CD14-positive monocyte (primary cell): ENCODE measurements around the gene PTPRD. TPM values are rescaled to one million over a fixed set of nuclear protein-coding genes. Genes with fewer than 3 reads are reported as not detected.

Experiments used
- DNase-seq, 3 donors: peaks; one replicate each; pipeline ENCODE4 v3.0.0-alpha.2; 2011 to 2022
- H2AFZ ChIP-seq: 2 replicates; pipeline ENCODE4 v1.6.0; 2012; ENCODE audit warnings: mild to moderate bottlenecking, low read depth, low read length, inconsistent platforms; ENCODE audit not compliant: insufficient read depth, poor library complexity, severe bottlenecking
- H3K27ac ChIP-seq, 2 donors: 1 replicate in 1 of 2; 2 replicates in 1 of 2; pipeline ENCODE4 v1.5.1; 2012 to 2013; ENCODE audit warnings: low read length in 2 of 2, control low read depth in 1 of 2, inconsistent platforms in 1 of 2, low read depth in 1 of 2, mild to moderate bottlenecking in 1 of 2
- H3K27me3 ChIP-seq, 2 donors: one replicate each; pipeline versions ENCODE4 v1.6.0 to v1.6.1; 2011 to 2013; ENCODE audit warnings: low read length in 2 of 2; ENCODE audit not compliant: control insufficient read depth in 2 of 2, insufficient read depth in 2 of 2
- H3K36me3 ChIP-seq, 2 donors: replicated peaks in 1 of 2; 1 replicate in 1 of 2; 2 replicates in 1 of 2; pipeline versions ENCODE4 v1.5.1 to v1.6.1; 2012 to 2013; ENCODE audit warnings: low read length in 2 of 2, control low read depth in 1 of 2, inconsistent platforms in 1 of 2, mild to moderate bottlenecking in 1 of 2; ENCODE audit not compliant: insufficient read depth in 2 of 2, control insufficient read depth in 1 of 2
- H3K4me1 ChIP-seq, 2 donors: 1 replicate in 1 of 2; 2 replicates in 1 of 2; pipeline versions ENCODE4 v1.5.1 to v1.6.1; 2012 to 2013; ENCODE audit warnings: low read length in 2 of 2, control low read depth in 1 of 2, inconsistent platforms in 1 of 2, mild to moderate bottlenecking in 1 of 2, moderate library complexity in 1 of 2; ENCODE audit not compliant: insufficient read depth in 2 of 2, control insufficient read depth in 1 of 2
- H3K4me2 ChIP-seq: replicated peaks from 2 replicates; pipeline ENCODE3; 2012; ENCODE audit warnings: low read length, moderate library complexity, mild to moderate bottlenecking; ENCODE audit not compliant: poor library complexity, severe bottlenecking; ENCODE audit errors: extremely low read depth
- H3K4me3 ChIP-seq, 3 experiments: fragments of 200-600 bp in 1 of 3; sonication (generic) in 1 of 3; replicated peaks in 1 of 3; 1 replicate in 2 of 3; 2 replicates in 1 of 3; pipeline ENCODE4 v1.5.1; 2011 to 2013; ENCODE audit warnings: low read length in 3 of 3, mild to moderate bottlenecking in 3 of 3, control low read depth in 2 of 3, low read depth in 2 of 3, inconsistent platforms in 1 of 3, moderate library complexity in 1 of 3
- H3K79me2 ChIP-seq: 2 replicates; pipeline ENCODE4 v1.6.0; 2012; ENCODE audit warnings: mild to moderate bottlenecking, control low read depth, inconsistent platforms, low read length, moderate library complexity; ENCODE audit not compliant: insufficient read depth
- H3K9ac ChIP-seq: 2 replicates; pipeline ENCODE4 v1.6.0; 2017; ENCODE audit warnings: low read length, mild to moderate bottlenecking; ENCODE audit not compliant: insufficient read depth, poor library complexity, severe bottlenecking
- H3K9me3 ChIP-seq, 2 donors: replicated peaks in 1 of 2; 1 replicate in 1 of 2; 2 replicates in 1 of 2; pipeline versions ENCODE4 v1.5.1 to v1.6.1; 2012 to 2013; ENCODE audit warnings: low read length in 2 of 2, control low read depth in 1 of 2; ENCODE audit not compliant: control insufficient read depth in 1 of 2, insufficient read depth in 1 of 2
- H4K20me1 ChIP-seq: 2 replicates; pipeline ENCODE4 v1.6.0; 2012; ENCODE audit warnings: mild to moderate bottlenecking, low read length, control low read depth, moderate library complexity; ENCODE audit not compliant: insufficient read depth
- H3K27ac Mint-ChIP-seq, 7 donors: one replicate each; pipeline ENCODE4 v1.8.0; 2020; ENCODE audit warnings: mild to moderate bottlenecking in 7 of 7, mixed read lengths in 7 of 7, moderate library complexity in 6 of 7, inconsistent platforms in 2 of 7
- H3K27me3 Mint-ChIP-seq, 3 donors: one replicate each; pipeline ENCODE4 v1.8.0; 2021 to 2022; ENCODE audit warnings: low read depth in 3 of 3, mild to moderate bottlenecking in 3 of 3, mixed read lengths in 3 of 3, moderate library complexity in 3 of 3, inconsistent platforms in 1 of 3
- H3K36me3 Mint-ChIP-seq, 2 donors: one replicate each; pipeline ENCODE4 v1.8.0; 2020; ENCODE audit warnings: mixed read lengths in 2 of 2, inconsistent platforms in 1 of 2, mild to moderate bottlenecking in 1 of 2
- H3K4me1 Mint-ChIP-seq: one replicate; pipeline ENCODE4 v1.8.0; 2020; ENCODE audit warnings: mild to moderate bottlenecking, mixed read lengths
- H3K4me3 Mint-ChIP-seq, 2 donors: one replicate each; pipeline ENCODE4 v1.8.0; 2020; ENCODE audit warnings: mild to moderate bottlenecking in 2 of 2, mixed read lengths in 2 of 2, moderate library complexity in 1 of 2
- H3K9me3 Mint-ChIP-seq, 7 donors: one replicate each; pipeline ENCODE4 v1.8.0; 2020 to 2022; ENCODE audit warnings: mixed read lengths in 7 of 7, mild to moderate bottlenecking in 6 of 7, moderate library complexity in 6 of 7, inconsistent platforms in 2 of 7
- CTCF ChIP-seq: fragments of 200-600 bp; IDR thresholded peaks from one replicate; pipeline ENCODE4 v1.8.0; 2022; ENCODE audit warnings: antibody characterized with exemption, mild to moderate bottlenecking
- WGBS: methylation state at CpG from one replicate; pipeline ENCODE4 v1.1.5; 2013; ENCODE audit warnings: missing lambda C conversion rate; ENCODE audit not compliant: insufficient coverage; 5-methylcytosine and 5-hydroxymethylcytosine counted together
- intact Hi-C, 2 donors: fragments of 100-400 bp; cut with micrococcal nuclease; formaldehyde crosslinking; loops; one replicate each; pipeline versions ENCODE4 v1.15.0 to v1.15.1; 2023
- polyA plus RNA-seq, 3 donors: library from polyadenylated mRNA; depleted of rRNA in 1 of 3; unstranded in 2 of 3; stranded (reverse) in 1 of 3; fragments of 300-500 nt in 2 of 3; fragments of >200 nt in 1 of 3; fragmentation: Illumina TruSeq in 2 of 3; gene quantifications; 1 replicate in 2 of 3; 2 replicates in 1 of 3; pipeline ENCODE4 v1.2.3, GENCODE V29; 2012 to 2021

Gene PTPRD
- polyA plus RNA-seq, 3 donors = not detected

DNA sequence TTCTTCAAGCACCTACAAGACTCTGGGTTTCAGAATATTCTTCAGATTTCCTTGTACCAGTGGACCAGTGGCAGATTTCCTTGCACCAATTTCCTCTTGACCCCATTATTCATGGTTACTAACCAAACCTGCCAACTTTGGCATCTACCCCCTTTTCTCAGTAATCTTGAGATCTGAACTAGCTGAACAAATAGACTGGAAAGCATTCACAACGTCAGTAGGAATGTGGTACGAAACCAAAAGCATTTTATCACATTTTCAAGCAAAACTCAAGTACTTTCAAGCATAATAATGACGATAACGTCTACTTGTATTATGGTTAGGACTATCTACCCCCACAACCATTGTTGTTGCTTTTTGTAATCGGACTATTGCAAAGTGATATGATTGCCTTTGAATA is 1217.3 kb downstream of the PTPRD start:
- WGBS = 80% methylated on average over 2 of the region's 5 CpGs
- DNase-seq = no peak
- Mint-ChIP-seq H3K27me3 (no peaks in the 10 kb centered on the region), H3K27ac (no peak overlapping the region), H3K4me1 (no peaks in the 10 kb centered on the region), H3K4me3 (no peak overlapping the region), H3K36me3 (no peaks in the 10 kb centered on the region), H3K9me3 (peaks cover 0 to 3% (median 0%) of the 10 kb centered on the region in 7 donors)
- Histone ChIP-seq H3K4me1 (no peaks in the 10 kb centered on the region), H3K27me3 (no peaks in the 10 kb centered on the region), H3K9me3 (no peaks in the 10 kb centered on the region), H2AFZ (no peak overlapping the region), H3K9ac (no peak overlapping the region), H3K79me2 (no peaks in the 10 kb centered on the region), H4K20me1 (no peaks in the 10 kb centered on the region), H3K4me2 (no peak overlapping the region), H3K36me3 (no peaks in the 10 kb centered on the region), H3K4me3 (no peak overlapping the region), H3K27ac (no peak overlapping the region)
- intact Hi-C loops = no loop called here
- TF ChIP-seq CTCF = no peak

- Mint-ChIP-seq H3K4me3 (no peak overlapping the region), H3K27me3 (no peaks in the 10 kb centered on the region), H3K36me3 (no peaks in the 10 kb centered on the region), H3K4me1 (no peaks in the 10 kb centered on the region), H3K27ac (no peak overlapping the region), H3K9me3 (peaks cover 0 to 3% (median 0%) of the 10 kb centered on the region in 7 donors)
- H3K4me3 ChIP-seq = no peak overlapping the region
- no peak for TF ChIP-seq CTCF
- H3K4me2 ChIP-seq = no peak overlapping the region
- no peaks in the 10 kb centered on the region for H3K4me1 ChIP-seq
- no peak overlapping the region for H3K27ac ChIP-seq
- no peaks in the 10 kb centered on the region for H3K36me3 ChIP-seq
- H2AFZ ChIP-seq = no peak overlapping the region
- H3K27me3 ChIP-seq = no peaks in the 10 kb centered on the region
- no peaks in the 10 kb centered on the region for H4K20me1 ChIP-seq
- intact Hi-C loops = no loop called here
- H3K9ac ChIP-seq = no peak overlapping the region
- no peaks in the 10 kb centered on the region for H3K79me2 ChIP-seq
- no peaks in the 10 kb centered on the region for H3K9me3 ChIP-seq
- 81% methylated on average over 3 of the region's 3 CpGs for WGBS
- DNase-seq = no peak
Observed at GRCh38 chr9:9392755-9393154, 1220.0 kb downstream of the PTPRD start.
